ENCODE results near the gene OR5A2. TPM values are rescaled to one million over a fixed set of nuclear protein-coding genes. Genes with fewer than 3 reads are reported as not detected.
"Not testable (repeated sequence)": the region's sequence is repeated elsewhere in the genome, so short reads cannot be mapped to it uniquely, and the experiment has no call there.

Gene OR5A2
- total RNA-seq, 1 donor = not detected

GRCh38 chr11:59401262-59401552 is 25.0 kb downstream of the OR5A2 start:
- Histone ChIP-seq H3K4me1 (ENCODE audit: insufficient read depth, low read length) (no peaks in the 10 kb centered on the region), H3K27ac (ENCODE audit: low read depth, low read length) (no peak overlapping the region), H3K36me3 (ENCODE audit: insufficient read depth, low read length) (no peaks in the 10 kb centered on the region), H3K27me3 (ENCODE audit: insufficient read depth, low read length) (no peaks in the 10 kb centered on the region), H3K4me2 (ENCODE audit: insufficient read depth, low read length) (no peak overlapping the region), H3K9me3 (ENCODE audit: low read depth, low read length) (no peaks in the 10 kb centered on the region), H3K4me3 (ENCODE audit: insufficient read depth, low read length) (no peak overlapping the region), H3K79me2 (ENCODE audit: insufficient read depth, low read length) (no peaks in the 10 kb centered on the region), H2AFZ (ENCODE audit: low read length) (no peak overlapping the region), H4K20me1 (ENCODE audit: insufficient read depth, low read length) (no peaks in the 10 kb centered on the region)
- DNase-seq (ENCODE audit: insufficient read length, low spot score, missing footprints) = no peak
- no peak for TF ChIP-seq CTCF (IDR thresholded peaks at IDR 0.05; ENCODE audit: extremely low read depth, low read depth, low read length)

- Histone ChIP-seq H3K27me3 (ENCODE audit: insufficient read depth, low read length) (no peaks in the 10 kb centered on the region), H4K20me1 (ENCODE audit: insufficient read depth, low read length) (no peaks in the 10 kb centered on the region), H3K4me2 (ENCODE audit: insufficient read depth, low read length) (no peak overlapping the region), H2AFZ (ENCODE audit: low read length) (no peak overlapping the region), H3K9me3 (ENCODE audit: low read depth, low read length) (no peaks in the 10 kb centered on the region), H3K36me3 (ENCODE audit: insufficient read depth, low read length) (no peaks in the 10 kb centered on the region), H3K4me1 (ENCODE audit: insufficient read depth, low read length) (no peaks in the 10 kb centered on the region), H3K4me3 (ENCODE audit: insufficient read depth, low read length) (no peak overlapping the region), H3K27ac (ENCODE audit: low read depth, low read length) (no peak overlapping the region), H3K79me2 (ENCODE audit: insufficient read depth, low read length) (no peaks in the 10 kb centered on the region)
- DNase-seq (ENCODE audit: insufficient read length, low spot score, missing footprints) = no peak
- TF ChIP-seq CTCF (IDR thresholded peaks at IDR 0.05; ENCODE audit: extremely low read depth, low read depth, low read length) = no peak
Observed at GRCh38 chr11:59400461-59401261, 25.6 kb downstream of the OR5A2 start.

GRCh38 chr11:59394186-59394585 is 32.0 kb downstream of the OR5A2 start:
- Histone ChIP-seq H3K4me1 (ENCODE audit: insufficient read depth, low read length) (no peaks in the 10 kb centered on the region), H3K4me3 (ENCODE audit: insufficient read depth, low read length) (no peak overlapping the region), H3K4me2 (ENCODE audit: insufficient read depth, low read length) (no peak overlapping the region), H4K20me1 (ENCODE audit: insufficient read depth, low read length) (no peaks in the 10 kb centered on the region), H3K36me3 (ENCODE audit: insufficient read depth, low read length) (no peaks in the 10 kb centered on the region), H3K79me2 (ENCODE audit: insufficient read depth, low read length) (no peaks in the 10 kb centered on the region), H2AFZ (ENCODE audit: low read length) (no peak overlapping the region), H3K9me3 (ENCODE audit: low read depth, low read length) (no peaks in the 10 kb centered on the region), H3K27ac (ENCODE audit: low read depth, low read length) (no peak overlapping the region), H3K27me3 (ENCODE audit: insufficient read depth, low read length) (no peaks in the 10 kb centered on the region)
- no peak for DNase-seq (ENCODE audit: insufficient read length, low spot score, missing footprints)
- TF ChIP-seq CTCF (IDR thresholded peaks at IDR 0.05; ENCODE audit: extremely low read depth, low read depth, low read length) = no peak

GRCh38 chr11:59380263-59381059 is 45.8 kb downstream of the OR5A2 start:
- no peak for TF ChIP-seq CTCF (IDR thresholded peaks at IDR 0.05; ENCODE audit: extremely low read depth, low read depth, low read length)
- H2AFZ ChIP-seq (ENCODE audit: low read length) = no peak overlapping the region
- no peaks in the 10 kb centered on the region for H3K36me3 ChIP-seq (ENCODE audit: insufficient read depth, low read length)
- no peaks in the 10 kb centered on the region for H3K4me1 ChIP-seq (ENCODE audit: insufficient read depth, low read length)
- H3K4me2 ChIP-seq (ENCODE audit: insufficient read depth, low read length) = no peak overlapping the region
- H3K27me3 ChIP-seq (ENCODE audit: insufficient read depth, low read length) = no peaks in the 10 kb centered on the region
- no peaks in the 10 kb centered on the region for H3K9me3 ChIP-seq (ENCODE audit: low read depth, low read length)
- no peak for DNase-seq (ENCODE audit: insufficient read length, low spot score, missing footprints)
- no peak overlapping the region for H3K27ac ChIP-seq (ENCODE audit: low read depth, low read length)
- no peaks in the 10 kb centered on the region for H4K20me1 ChIP-seq (ENCODE audit: insufficient read depth, low read length)
- no peak overlapping the region for H3K4me3 ChIP-seq (ENCODE audit: insufficient read depth, low read length)
- H3K79me2 ChIP-seq (ENCODE audit: insufficient read depth, low read length) = no peaks in the 10 kb centered on the region

- not testable (repeated sequence) for H3K4me1 ChIP-seq (ENCODE audit: insufficient read depth, low read length); H3K27me3 ChIP-seq (ENCODE audit: insufficient read depth, low read length); DNase-seq (ENCODE audit: insufficient read length, low spot score, missing footprints); H3K4me2 ChIP-seq (ENCODE audit: insufficient read depth, low read length); H2AFZ ChIP-seq (ENCODE audit: low read length); H3K36me3 ChIP-seq (ENCODE audit: insufficient read depth, low read length); H4K20me1 ChIP-seq (ENCODE audit: insufficient read depth, low read length); H3K4me3 ChIP-seq (ENCODE audit: insufficient read depth, low read length); H3K27ac ChIP-seq (ENCODE audit: low read depth, low read length); H3K79me2 ChIP-seq (ENCODE audit: insufficient read depth, low read length); H3K9me3 ChIP-seq (ENCODE audit: low read depth, low read length)
Observed at GRCh38 chr11:59372324-59372723, 53.9 kb downstream of the OR5A2 start.
